GM12878 (cell line): ENCODE measurements around the gene GAS2L2. TPM values are rescaled to one million over a fixed set of nuclear protein-coding genes. Genes with fewer than 3 reads are reported as not detected.

Experiments
- ATAC-seq: fragments of 200-7000 bp; cut with Tn5 transposase; 3 replicates; pipeline ENCODE4 v1.9.1; 2020; ENCODE audit warnings: mild to moderate bottlenecking, moderate library complexity
- BruUV-seq: library from RNA; stranded (reverse); fragments of 400-500 nt; replicated peaks from 2 replicates; lab custom pipeline; 2021; lab: Mats Ljungman, UMichigan
- CTCF ChIA-PET: fragments of 300-600 bp; sonication (Branson Sonifier 250); formaldehyde crosslinking; extraction: SDS; loops from one replicate; lab custom pipeline; 2021; ENCODE audit warnings: inconsistent platforms; lab: Yijun Ruan, JAX
- POLR2A ChIA-PET: fragments of 350-600 bp; formaldehyde crosslinking; extraction: SDS; loops from one replicate; lab custom pipeline; 2021; ENCODE audit warnings: inconsistent platforms; lab: Charles Lee
- RAD21 ChIA-PET: fragments of 300-600 bp; sonication (Branson Sonifier 250); formaldehyde crosslinking; loops from one replicate; lab custom pipeline; 2023; ENCODE audit warnings: antibody characterized with exemption; ENCODE audit not compliant: unreplicated experiment; lab: Charles Lee
- SMC1A ChIA-PET: fragments of 300-600 bp; sonication (Branson Sonifier 250); formaldehyde crosslinking; loops from one replicate; lab custom pipeline; 2023; ENCODE audit not compliant: unreplicated experiment, uncharacterized antibody; lab: Charles Lee
- DNase-seq: peaks from one replicate; pipeline ENCODE4 v3.0.0-alpha.2; 2011; ENCODE audit warnings: low read depth, low spot score
- FAIRE-seq: peaks from 3 replicates; lab custom pipeline; 2011; peaks lifted over from hg19 to GRCh38; lab: Jason Lieb, UNC
- H2AFZ ChIP-seq: 2 replicates; pipeline ENCODE4 v1.6.0; 2011; ENCODE audit warnings: low read depth, low read length, control low read depth; ENCODE audit not compliant: control insufficient read depth
- H3K27ac ChIP-seq: 2 replicates; pipeline ENCODE4 v1.5.1; 2011; ENCODE audit warnings: control low read depth; ENCODE audit not compliant: control insufficient read depth, insufficient read depth
- H3K27me3 ChIP-seq, 2 experiments: replicated peaks in 1 of 2; 2 replicates each; pipeline versions ENCODE4 v1.6.0 to v1.6.1; 2011; ENCODE audit warnings: low read length in 1 of 2; ENCODE audit not compliant: control insufficient read depth in 2 of 2, insufficient read depth in 2 of 2
- H3K36me3 ChIP-seq, 2 experiments: 2 replicates each; pipeline ENCODE4 v1.5.1; 2011; ENCODE audit warnings: low read length in 1 of 2; ENCODE audit not compliant: control insufficient read depth in 2 of 2, insufficient read depth in 2 of 2
- H3K4me1 ChIP-seq: 2 replicates; pipeline ENCODE4 v1.6.1; 2011; ENCODE audit warnings: mild to moderate bottlenecking, low read length, moderate library complexity, mixed read lengths; ENCODE audit not compliant: control insufficient read depth, insufficient read depth
- H3K4me2 ChIP-seq: 2 replicates; pipeline ENCODE4 v1.6.0; 2011; ENCODE audit warnings: control low read depth; ENCODE audit not compliant: control insufficient read depth, insufficient read depth
- H3K4me3 ChIP-seq: fragments of 200-600 bp; sonication (generic); 2 replicates; pipeline ENCODE4 v1.5.1; 2016
- H3K79me2 ChIP-seq: 2 replicates; pipeline ENCODE4 v1.6.0; 2011; ENCODE audit warnings: low read length; ENCODE audit not compliant: control insufficient read depth, insufficient read depth
- H3K9ac ChIP-seq: 2 replicates; pipeline ENCODE4 v1.8.0; 2011; ENCODE audit warnings: low read length, control low read depth, mixed read lengths; ENCODE audit not compliant: control insufficient read depth, insufficient read depth
- H3K9me3 ChIP-seq: replicated peaks from 3 replicates; pipeline ENCODE4 v1.5.1; 2011; ENCODE audit warnings: mild to moderate bottlenecking, low read length; ENCODE audit not compliant: control insufficient read depth, insufficient read depth
- H4K20me1 ChIP-seq: 2 replicates; pipeline ENCODE4 v1.6.0; 2011; ENCODE audit not compliant: control insufficient read depth, insufficient read depth
- RCOR1 ChIP-seq: conservative IDR thresholded peaks from 2 replicates; pipeline ENCODE4 v1.6.1; 2012; ENCODE audit warnings: low read depth, low read length, improper control_type of control experiment
- WGBS: methylation state at CpG from one replicate; pipeline ENCODE4 v1.1.6; 2016; ENCODE audit warnings: low lambda C conversion rate; ENCODE audit not compliant: insufficient replicate concordance, insufficient coverage; ENCODE audit errors: missing lambda C conversion rate; 5-methylcytosine and 5-hydroxymethylcytosine counted together
- in situ Hi-C: fragments of 300-500 bp; cut with MboI; formaldehyde crosslinking; loops from 9 replicates; pipeline ENCODE4 v1.14.3; 2018; ENCODE audit warnings: mixed read lengths
- intact Hi-C: fragments of 100-400 bp; cut with micrococcal nuclease; formaldehyde crosslinking; loops from one replicate; pipeline ENCODE4 v1.14.2; 2022; ENCODE audit not compliant: unreplicated experiment
- polyA plus RNA-seq, 11 experiments: library from polyadenylated mRNA; depleted of rRNA in 4 of 11; unstranded in 6 of 11; stranded (reverse) in 5 of 11; fragments of >200 nt; fragmentation: Nextera tagmentation in 4 of 11; fragmentation: Illumina TruSeq in 1 of 11; extraction: Ambion mirVana in 4 of 11; extraction: Trizol in 1 of 11; gene quantifications; 1 replicate in 1 of 11; 2 replicates in 10 of 11; pipeline versions ENCODE4 v1.2.1 to v1.2.3, GENCODE V29; 2011 to 2016; ENCODE audit warnings: inconsistent platforms in 2 of 11, missing spikeins in 2 of 11, low read depth in 1 of 11
- total RNA-seq, 4 experiments: library from RNA; depleted of rRNA in 3 of 4; stranded (reverse); fragments of >200 nt in 3 of 4; fragmentation: Illumina TruSeq in 1 of 4; extraction: Trizol in 1 of 4; gene quantifications; 2 replicates each; pipeline versions ENCODE4 v1.2.1 to v1.2.3, GENCODE V29; 2013 to 2021
- TF ChIP-seq, protein P1 (sequence below): fragments of 450-650 bp; IDR thresholded peaks from 2 replicates; pipeline ENCODE4 v1.6.1; 2016; ENCODE audit warnings: mild to moderate bottlenecking, moderate library complexity, borderline replicate concordance
- TF ChIP-seq, protein P2 (sequence below): IDR thresholded peaks from 2 replicates; pipeline ENCODE4 v1.6.1; 2012; ENCODE audit warnings: low read length, inconsistent platforms

GAS2L2 gene
- total and polyA plus RNA-seq, 10 of the 15 experiments (the other 5 are each of a cell fraction or from before 2014, with no cell fraction given): 0.01 TPM; not detected in 9

DNA sequence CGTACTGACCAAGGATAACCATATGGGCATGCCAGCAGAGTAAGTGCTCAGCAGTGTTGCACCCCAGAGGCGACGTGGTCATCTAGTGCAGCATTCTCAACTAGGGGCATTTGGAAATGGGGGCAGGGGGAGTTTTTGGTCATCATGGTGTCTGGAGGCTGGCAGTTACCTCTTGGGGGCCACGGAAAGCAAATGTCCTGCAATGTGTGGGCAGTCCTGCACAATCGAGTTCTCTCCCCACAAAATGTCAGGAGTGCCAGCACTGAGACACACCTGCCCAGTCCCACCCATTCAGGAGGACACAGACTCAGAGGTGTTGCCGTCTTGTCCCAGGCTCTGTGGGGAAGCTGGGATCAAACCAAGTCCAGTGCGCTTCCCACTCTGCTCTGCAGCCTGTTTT, 18.6 kb downstream of the GAS2L2 start:
- POLR2A ChIA-PET: no interaction called here

More for the DNA sequence above, 18.6 kb downstream of the GAS2L2 start:
- CTCF ChIA-PET: no interaction called here
- H3K4me1 ChIP-seq: no peaks in the 10 kb centered on the region
- no peaks in the 10 kb centered on the region; a peak in 1 of 4 replicates for H3K27me3 ChIP-seq
- ATAC-seq (no peak), FAIRE-seq (no peak), DNase-seq (no peak)
- intact Hi-C loops (no loop called here), in situ Hi-C loops (no loop called here)
- H3K4me2 ChIP-seq: no peak overlapping the region
- H3K27ac ChIP-seq: no peak overlapping the region
- no peak overlapping the region for H2AFZ ChIP-seq
- SMC1A ChIA-PET: no interaction called here
- H3K9ac ChIP-seq: no peak overlapping the region
- H3K36me3 ChIP-seq: no peaks in the 10 kb centered on the region; a peak in 1 of 4 replicates
- H3K79me2 ChIP-seq: no peaks in the 10 kb centered on the region
- 48% methylated on average over 7 of the region's 7 CpGs for WGBS
- no peak overlapping the region for H3K4me3 ChIP-seq
- RAD21 ChIA-PET: no interaction called here
- BruUV-seq: no TSS peak
- H3K9me3 ChIP-seq: no peaks in the 10 kb centered on the region
- no peaks in the 10 kb centered on the region for H4K20me1 ChIP-seq
- TF ChIP-seq, protein P1, sequence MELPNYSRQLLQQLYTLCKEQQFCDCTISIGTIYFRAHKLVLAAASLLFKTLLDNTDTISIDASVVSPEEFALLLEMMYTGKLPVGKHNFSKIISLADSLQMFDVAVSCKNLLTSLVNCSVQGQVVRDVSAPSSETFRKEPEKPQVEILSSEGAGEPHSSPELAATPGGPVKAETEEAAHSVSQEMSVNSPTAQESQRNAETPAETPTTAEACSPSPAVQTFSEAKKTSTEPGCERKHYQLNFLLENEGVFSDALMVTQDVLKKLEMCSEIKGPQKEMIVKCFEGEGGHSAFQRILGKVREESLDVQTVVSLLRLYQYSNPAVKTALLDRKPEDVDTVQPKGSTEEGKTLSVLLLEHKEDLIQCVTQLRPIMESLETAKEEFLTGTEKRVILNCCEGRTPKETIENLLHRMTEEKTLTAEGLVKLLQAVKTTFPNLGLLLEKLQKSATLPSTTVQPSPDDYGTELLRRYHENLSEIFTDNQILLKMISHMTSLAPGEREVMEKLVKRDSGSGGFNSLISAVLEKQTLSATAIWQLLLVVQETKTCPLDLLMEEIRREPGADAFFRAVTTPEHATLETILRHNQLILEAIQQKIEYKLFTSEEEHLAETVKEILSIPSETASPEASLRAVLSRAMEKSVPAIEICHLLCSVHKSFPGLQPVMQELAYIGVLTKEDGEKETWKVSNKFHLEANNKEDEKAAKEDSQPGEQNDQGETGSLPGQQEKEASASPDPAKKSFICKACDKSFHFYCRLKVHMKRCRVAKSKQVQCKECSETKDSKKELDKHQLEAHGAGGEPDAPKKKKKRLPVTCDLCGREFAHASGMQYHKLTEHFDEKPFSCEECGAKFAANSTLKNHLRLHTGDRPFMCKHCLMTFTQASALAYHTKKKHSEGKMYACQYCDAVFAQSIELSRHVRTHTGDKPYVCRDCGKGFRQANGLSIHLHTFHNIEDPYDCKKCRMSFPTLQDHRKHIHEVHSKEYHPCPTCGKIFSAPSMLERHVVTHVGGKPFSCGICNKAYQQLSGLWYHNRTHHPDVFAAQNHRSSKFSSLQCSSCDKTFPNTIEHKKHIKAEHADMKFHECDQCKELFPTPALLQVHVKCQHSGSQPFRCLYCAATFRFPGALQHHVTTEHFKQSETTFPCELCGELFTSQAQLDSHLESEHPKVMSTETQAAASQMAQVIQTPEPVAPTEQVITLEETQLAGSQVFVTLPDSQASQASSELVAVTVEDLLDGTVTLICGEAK: no peak
- no peak for TF ChIP-seq RCOR1
- TF ChIP-seq, protein P2, sequence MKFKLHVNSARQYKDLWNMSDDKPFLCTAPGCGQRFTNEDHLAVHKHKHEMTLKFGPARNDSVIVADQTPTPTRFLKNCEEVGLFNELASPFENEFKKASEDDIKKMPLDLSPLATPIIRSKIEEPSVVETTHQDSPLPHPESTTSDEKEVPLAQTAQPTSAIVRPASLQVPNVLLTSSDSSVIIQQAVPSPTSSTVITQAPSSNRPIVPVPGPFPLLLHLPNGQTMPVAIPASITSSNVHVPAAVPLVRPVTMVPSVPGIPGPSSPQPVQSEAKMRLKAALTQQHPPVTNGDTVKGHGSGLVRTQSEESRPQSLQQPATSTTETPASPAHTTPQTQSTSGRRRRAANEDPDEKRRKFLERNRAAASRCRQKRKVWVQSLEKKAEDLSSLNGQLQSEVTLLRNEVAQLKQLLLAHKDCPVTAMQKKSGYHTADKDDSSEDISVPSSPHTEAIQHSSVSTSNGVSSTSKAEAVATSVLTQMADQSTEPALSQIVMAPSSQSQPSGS: no peak
